Right atrium auricular region (tissue), 2 donors: ENCODE measurements around the gene ANO6. TPM values are rescaled to one million over a fixed set of nuclear protein-coding genes. Genes with fewer than 3 reads are reported as not detected.
A peak's percentile ranks its signal among the peaks of the same experiment; 100 is the strongest.

ENCODE experiments used
- DNase-seq: peaks from one replicate; pipeline ENCODE4 v3.0.0-alpha.2; 2019; ENCODE audit warnings: low spot score
- H3K27ac ChIP-seq, 2 donors: fragments of 200-600 bp; sonication (generic); 1 replicate in 1 of 2; 2 replicates in 1 of 2; pipeline ENCODE4 v1.5.1; 2016 to 2019
- H3K27me3 ChIP-seq, 2 donors: fragments of 200-600 bp; sonication (generic); one replicate each; pipeline versions ENCODE4 v1.5.1 to v1.6.0; 2017 to 2019
- H3K36me3 ChIP-seq: fragments of 200-600 bp; sonication (generic); one replicate; pipeline ENCODE4 v1.5.1; 2016
- H3K4me1 ChIP-seq, 2 donors: fragments of 200-600 bp; sonication (generic); one replicate each; pipeline versions ENCODE4 v1.5.1 to v1.6.0; 2017 to 2019
- H3K4me3 ChIP-seq, 2 donors: fragments of 200-600 bp; sonication (generic); 1 replicate in 1 of 2; 2 replicates in 1 of 2; pipeline ENCODE4 v1.5.1; 2017 to 2019; ENCODE audit warnings: mild to moderate bottlenecking in 1 of 2, moderate library complexity in 1 of 2
- H3K9me3 ChIP-seq, 2 donors: fragments of 200-600 bp; sonication (generic); one replicate each; pipeline ENCODE4 v1.5.1; 2019
- CTCF ChIP-seq, 2 donors: fragments of 200-600 bp; sonication (generic); IDR thresholded peaks; one replicate each; pipeline ENCODE4 v1.5.1; 2019; ENCODE audit warnings: antibody characterized with exemption in 2 of 2
- total RNA-seq, 2 donors: library from RNA; depleted of rRNA; stranded (reverse); fragments of >200 nt; gene quantifications; one replicate each; pipeline ENCODE4 v1.1.0, GENCODE V29; 2016

The ANO6 gene
- total RNA-seq, 2 donors from 2014 or later = 48.1 to 49.5 TPM

DNA sequence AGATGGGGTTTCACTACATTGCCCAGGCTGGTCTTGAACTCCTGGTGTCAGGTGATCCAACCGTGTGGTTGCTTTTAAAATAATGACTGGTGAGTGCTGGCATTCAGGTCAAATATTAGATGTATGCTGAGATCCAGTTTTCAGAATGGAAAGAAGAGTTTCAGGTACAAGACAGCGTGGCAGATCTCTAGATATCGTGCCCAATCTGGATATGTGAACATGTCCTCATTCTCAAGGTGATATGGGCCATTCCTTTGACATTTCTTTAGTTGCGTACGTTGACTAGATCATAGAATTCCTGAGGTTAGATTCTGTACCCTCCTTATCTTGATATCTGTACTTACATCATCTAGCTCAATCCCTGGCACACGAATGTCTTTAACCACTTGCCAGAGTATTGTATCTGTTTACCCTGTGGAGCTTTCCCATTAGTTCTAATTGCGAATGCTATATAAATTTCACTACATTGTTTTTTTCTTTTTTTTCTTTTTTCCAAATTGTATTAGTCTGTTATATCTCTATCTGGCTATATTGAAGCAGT lies 80.2 kb downstream of the ANO6 start:
- DNase-seq = no peak
- Histone ChIP-seq H3K4me3 (no peak overlapping the region), H3K4me1 (peaks cover 0 to 46% of the 10 kb centered on the region in 2 donors), H3K36me3 (no peaks in the 10 kb centered on the region), H3K27me3 (no peaks in the 10 kb centered on the region), H3K9me3 (no peaks in the 10 kb centered on the region), H3K27ac (peak overlapping the region in 1 of 2 donors; percentile 23)
- TF ChIP-seq CTCF (IDR thresholded peaks at IDR 0.05) = no peak

DNA sequence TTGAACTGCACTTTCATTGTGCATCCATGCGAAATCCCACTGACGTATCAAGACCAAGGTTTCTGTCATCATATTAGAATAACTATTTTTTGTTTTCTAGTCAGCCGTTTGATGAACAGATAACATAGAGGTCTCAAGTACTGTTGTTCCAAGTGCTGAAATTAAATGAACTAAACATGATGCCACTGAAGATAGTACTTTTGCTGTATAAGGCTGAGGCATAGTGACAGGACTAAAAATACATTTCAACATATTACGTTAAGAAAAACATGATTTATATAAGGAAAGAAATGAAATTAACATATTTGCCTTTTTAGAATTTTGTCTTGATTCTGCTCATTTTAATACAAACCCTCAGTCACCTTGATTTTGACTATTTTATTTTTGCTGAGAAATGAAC lies 82.2 kb downstream of the ANO6 start:
- peak overlapping the region in 1 of 2 donors; percentile 29 for H3K27ac ChIP-seq
- H3K4me1 ChIP-seq = peaks cover 0 to 45% of the 10 kb centered on the region in 2 donors
- no peaks in the 10 kb centered on the region for H3K9me3 ChIP-seq
- H3K4me3 ChIP-seq = no peak overlapping the region
- no peaks in the 10 kb centered on the region for H3K27me3 ChIP-seq
- no peak for DNase-seq
- H3K36me3 ChIP-seq = no peaks in the 10 kb centered on the region
- TF ChIP-seq CTCF (IDR thresholded peaks at IDR 0.05) = no peak

- Histone ChIP-seq H3K27me3 (no peaks in the 10 kb centered on the region), H3K4me1 (peaks cover 0 to 54% of the 10 kb centered on the region in 2 donors), H3K27ac (peak overlapping the region in 1 of 2 donors; percentile 29), H3K36me3 (no peaks in the 10 kb centered on the region), H3K4me3 (no peak overlapping the region), H3K9me3 (no peaks in the 10 kb centered on the region)
- no peak for DNase-seq
- no peak for TF ChIP-seq CTCF (IDR thresholded peaks at IDR 0.05)
Observed at GRCh38 chr12:45298721-45299692, 83.1 kb downstream of the ANO6 start.

- Histone ChIP-seq H3K4me3 (no peak overlapping the region), H3K36me3 (no peaks in the 10 kb centered on the region), H3K4me1 (peaks cover 0 to 63% of the 10 kb centered on the region in 2 donors), H3K27me3 (no peaks in the 10 kb centered on the region), H3K27ac (peak overlapping the region in 1 of 2 donors; percentile 65), H3K9me3 (no peaks in the 10 kb centered on the region)
- no peak for DNase-seq
- no peak for TF ChIP-seq CTCF (IDR thresholded peaks at IDR 0.05)
Observed at GRCh38 chr12:45302621-45303369, 86.9 kb downstream of the ANO6 start.

DNA sequence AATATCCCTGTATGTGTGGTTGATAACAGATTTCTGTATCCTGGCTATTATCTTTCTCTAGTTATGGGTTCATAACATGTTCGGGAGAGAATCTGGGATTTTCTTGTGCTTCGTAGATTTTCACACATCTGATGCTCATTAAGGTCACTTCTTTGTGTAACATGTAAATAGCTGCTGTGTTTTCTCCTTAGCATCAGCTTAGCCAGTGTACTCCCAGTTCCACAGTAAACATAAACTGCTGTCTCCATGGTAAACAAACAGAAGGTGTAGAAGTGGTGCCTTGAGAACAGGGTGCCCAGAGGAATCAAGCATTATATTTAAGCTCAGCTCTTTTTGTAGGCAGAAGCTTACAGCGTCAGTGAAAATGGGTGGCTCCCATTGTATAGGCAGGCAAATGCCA lies 88.0 kb downstream of the ANO6 start:
- peaks cover 0 to 59% of the 10 kb centered on the region in 2 donors for H3K4me1 ChIP-seq
- no peaks in the 10 kb centered on the region for H3K36me3 ChIP-seq
- no peak overlapping the region for H3K4me3 ChIP-seq
- DNase-seq = no peak
- H3K27ac ChIP-seq = peak overlapping the region; percentile 44 to 65
- no peak for TF ChIP-seq CTCF (IDR thresholded peaks at IDR 0.05)
- H3K9me3 ChIP-seq = no peaks in the 10 kb centered on the region
- H3K27me3 ChIP-seq = no peaks in the 10 kb centered on the region
